Measurements from ENCODE around the gene GRID2. TPM values are rescaled to one million over a fixed set of nuclear protein-coding genes. Genes with fewer than 3 reads are reported as not detected.

Gene GRID2
- polyA plus RNA-seq, 1 donor from 2014 or later: 14.9 TPM

GRCh38 chr4:93066749-93067148, 763.0 kb downstream of the GRID2 start:
- Histone ChIP-seq H3K9me3 (ENCODE audit: low read length) (no peaks in the 10 kb centered on the region), H3F3A (ENCODE audit: insufficient read depth, low read length, poor library complexity, severe bottlenecking) (peaks cover 4% of the 10 kb centered on the region), H3K4me3 (ENCODE audit: low read length) (no peak overlapping the region), H3K9me2 (ENCODE audit: insufficient read depth, low read length) (no peaks in the 10 kb centered on the region), H3K4me2 (ENCODE audit: low read length) (no peak overlapping the region), H3K79me2 (replicated peaks; ENCODE audit: insufficient read depth, low read length) (no peaks in the 10 kb centered on the region), H3K27ac (ENCODE audit: low read length) (no peak overlapping the region), H3K9ac (ENCODE audit: low read length) (no peak overlapping the region), H4K20me1 (ENCODE audit: insufficient read depth) (no peaks in the 10 kb centered on the region), H3K36me3 (ENCODE audit: insufficient read depth, low read length) (no peaks in the 10 kb centered on the region), H2AFZ (ENCODE audit: low read depth, low read length) (no peak overlapping the region), H3K27me3 (ENCODE audit: insufficient read depth, low read depth, low read length) (no peaks in the 10 kb centered on the region)
- TF ChIP-seq SMC3 (conservative IDR thresholded peaks at IDR 0.05; ENCODE audit: poor library complexity): no peak

GRCh38 chr4:93072292-93072691, 768.5 kb downstream of the GRID2 start:
- no peak overlapping the region for H3K27ac ChIP-seq (ENCODE audit: low read length)
- no peak overlapping the region for H3K9ac ChIP-seq (ENCODE audit: low read length)
- no peaks in the 10 kb centered on the region for H3K27me3 ChIP-seq (ENCODE audit: insufficient read depth, low read depth, low read length)
- no peaks in the 10 kb centered on the region for H3K79me2 ChIP-seq (replicated peaks; ENCODE audit: insufficient read depth, low read length)
- no peak overlapping the region for H2AFZ ChIP-seq (ENCODE audit: low read depth, low read length)
- H4K20me1 ChIP-seq (ENCODE audit: insufficient read depth): no peaks in the 10 kb centered on the region
- TF ChIP-seq SMC3 (conservative IDR thresholded peaks at IDR 0.05; ENCODE audit: poor library complexity): no peak
- no peak for TF ChIP-seq RAD21 (conservative IDR thresholded peaks at IDR 0.05)
- TF ChIP-seq EZH2 (IDR thresholded peaks at IDR 0.05; ENCODE audit: borderline replicate concordance, insufficient read depth, low read length, poor library complexity, severe bottlenecking): no peak
- TF ChIP-seq EP300 (conservative IDR thresholded peaks at IDR 0.05; ENCODE audit: poor library complexity, severe bottlenecking): no peak
- no peak for TF ChIP-seq REST (IDR thresholded peaks at IDR 0.05; ENCODE audit: borderline replicate concordance)
- TF ChIP-seq, protein P1, sequence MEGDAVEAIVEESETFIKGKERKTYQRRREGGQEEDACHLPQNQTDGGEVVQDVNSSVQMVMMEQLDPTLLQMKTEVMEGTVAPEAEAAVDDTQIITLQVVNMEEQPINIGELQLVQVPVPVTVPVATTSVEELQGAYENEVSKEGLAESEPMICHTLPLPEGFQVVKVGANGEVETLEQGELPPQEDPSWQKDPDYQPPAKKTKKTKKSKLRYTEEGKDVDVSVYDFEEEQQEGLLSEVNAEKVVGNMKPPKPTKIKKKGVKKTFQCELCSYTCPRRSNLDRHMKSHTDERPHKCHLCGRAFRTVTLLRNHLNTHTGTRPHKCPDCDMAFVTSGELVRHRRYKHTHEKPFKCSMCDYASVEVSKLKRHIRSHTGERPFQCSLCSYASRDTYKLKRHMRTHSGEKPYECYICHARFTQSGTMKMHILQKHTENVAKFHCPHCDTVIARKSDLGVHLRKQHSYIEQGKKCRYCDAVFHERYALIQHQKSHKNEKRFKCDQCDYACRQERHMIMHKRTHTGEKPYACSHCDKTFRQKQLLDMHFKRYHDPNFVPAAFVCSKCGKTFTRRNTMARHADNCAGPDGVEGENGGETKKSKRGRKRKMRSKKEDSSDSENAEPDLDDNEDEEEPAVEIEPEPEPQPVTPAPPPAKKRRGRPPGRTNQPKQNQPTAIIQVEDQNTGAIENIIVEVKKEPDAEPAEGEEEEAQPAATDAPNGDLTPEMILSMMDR (IDR thresholded peaks at IDR 0.05; ENCODE audit: poor library complexity, severe bottlenecking): no peak
- TF ChIP-seq TAF1 (IDR thresholded peaks at IDR 0.05; ENCODE audit: low read depth): no peak
- TF ChIP-seq MXI1 (conservative IDR thresholded peaks at IDR 0.05; ENCODE audit: poor library complexity, severe bottlenecking): no peak
- no peak for TF ChIP-seq POLR2AphosphoS5 (IDR thresholded peaks at IDR 0.05)
- no peak overlapping the region for H3K4me2 ChIP-seq (ENCODE audit: low read length)
- no peaks in the 10 kb centered on the region for H3F3A ChIP-seq (ENCODE audit: insufficient read depth, low read length, poor library complexity, severe bottlenecking)
- H3K36me3 ChIP-seq (ENCODE audit: insufficient read depth, low read length): no peaks in the 10 kb centered on the region
- no peak overlapping the region for H3K4me3 ChIP-seq (ENCODE audit: low read length)
- H3K9me2 ChIP-seq (ENCODE audit: insufficient read depth, low read length): no peaks in the 10 kb centered on the region
- no peaks in the 10 kb centered on the region for H3K9me3 ChIP-seq (ENCODE audit: low read length)

DNA sequence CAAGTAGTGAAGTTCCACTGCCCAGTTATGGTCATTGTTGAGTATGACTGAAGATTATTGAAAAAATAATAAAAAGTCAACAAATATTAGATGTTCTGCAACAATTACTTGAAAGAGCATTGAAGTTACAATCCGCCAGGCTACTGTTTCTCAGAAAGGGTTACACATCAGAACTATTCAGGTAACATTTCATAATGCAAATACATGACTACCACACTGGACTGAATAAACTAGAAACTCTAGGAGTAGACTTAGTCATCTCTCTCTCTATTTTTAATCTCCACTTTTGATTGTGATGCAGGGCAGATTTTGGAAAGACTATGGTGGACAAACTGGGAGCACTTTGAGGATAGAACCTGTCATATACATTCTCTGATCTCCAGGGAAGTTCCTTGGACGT, 776.5 kb downstream of the GRID2 start:
- Histone ChIP-seq H3K9me3 (ENCODE audit: low read length) (no peaks in the 10 kb centered on the region), H3K9me2 (ENCODE audit: insufficient read depth, low read length) (no peaks in the 10 kb centered on the region), H3K36me3 (ENCODE audit: insufficient read depth, low read length) (no peaks in the 10 kb centered on the region), H3K4me2 (ENCODE audit: low read length) (no peak overlapping the region), H2AFZ (ENCODE audit: low read depth, low read length) (no peak overlapping the region), H3K79me2 (replicated peaks; ENCODE audit: insufficient read depth, low read length) (no peaks in the 10 kb centered on the region), H3F3A (ENCODE audit: insufficient read depth, low read length, poor library complexity, severe bottlenecking) (no peaks in the 10 kb centered on the region), H3K9ac (ENCODE audit: low read length) (no peak overlapping the region), H3K4me3 (ENCODE audit: low read length) (no peak overlapping the region), H3K27ac (ENCODE audit: low read length) (no peak overlapping the region), H3K27me3 (ENCODE audit: insufficient read depth, low read depth, low read length) (no peaks in the 10 kb centered on the region), H4K20me1 (ENCODE audit: insufficient read depth) (no peaks in the 10 kb centered on the region)
- no peak for TF ChIP-seq POLR2AphosphoS5 (IDR thresholded peaks at IDR 0.05)

All from neural cell (in vitro differentiated cells).